GM18951 (cell line): ENCODE data around the gene WAPL.

Source experiments
- POLR2A ChIP-seq: IDR thresholded peaks from 4 replicates; pipeline ENCODE4 v1.6.1; 2011; ENCODE audit warnings: mild to moderate bottlenecking; ENCODE audit not compliant: insufficient read length, insufficient read depth; ENCODE audit errors: extremely low read depth
- in situ Hi-C: fragments of 300-500 bp; cut with MboI; formaldehyde crosslinking; loops from one replicate; pipeline ENCODE4 v1.12.0; 2022; ENCODE audit warnings: low sequenced_read_pairs, mixed read lengths, inconsistent platforms; ENCODE audit not compliant: unreplicated experiment

The WAPL gene

DNA sequence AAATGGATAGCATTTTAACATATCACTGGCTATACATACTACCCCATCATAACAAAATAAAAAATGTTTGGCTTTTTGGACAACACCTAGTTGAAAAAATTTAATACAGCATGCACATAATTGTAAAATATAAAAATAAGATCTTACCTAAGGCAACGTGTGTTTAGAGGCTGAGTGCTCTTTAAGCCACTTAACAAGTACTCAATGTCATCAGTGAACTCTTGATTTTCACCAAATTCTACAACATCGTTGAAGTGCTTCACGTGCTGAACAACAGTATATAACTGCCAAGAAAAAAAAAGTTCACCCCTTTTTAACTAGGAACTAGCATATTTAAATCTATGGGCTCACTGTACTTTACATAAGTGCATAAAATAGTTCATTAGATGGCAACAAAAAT lies 49.5 kb downstream of the WAPL start:
- TF ChIP-seq POLR2A, result no peak
- in situ Hi-C loops, result no loop called here

DNA sequence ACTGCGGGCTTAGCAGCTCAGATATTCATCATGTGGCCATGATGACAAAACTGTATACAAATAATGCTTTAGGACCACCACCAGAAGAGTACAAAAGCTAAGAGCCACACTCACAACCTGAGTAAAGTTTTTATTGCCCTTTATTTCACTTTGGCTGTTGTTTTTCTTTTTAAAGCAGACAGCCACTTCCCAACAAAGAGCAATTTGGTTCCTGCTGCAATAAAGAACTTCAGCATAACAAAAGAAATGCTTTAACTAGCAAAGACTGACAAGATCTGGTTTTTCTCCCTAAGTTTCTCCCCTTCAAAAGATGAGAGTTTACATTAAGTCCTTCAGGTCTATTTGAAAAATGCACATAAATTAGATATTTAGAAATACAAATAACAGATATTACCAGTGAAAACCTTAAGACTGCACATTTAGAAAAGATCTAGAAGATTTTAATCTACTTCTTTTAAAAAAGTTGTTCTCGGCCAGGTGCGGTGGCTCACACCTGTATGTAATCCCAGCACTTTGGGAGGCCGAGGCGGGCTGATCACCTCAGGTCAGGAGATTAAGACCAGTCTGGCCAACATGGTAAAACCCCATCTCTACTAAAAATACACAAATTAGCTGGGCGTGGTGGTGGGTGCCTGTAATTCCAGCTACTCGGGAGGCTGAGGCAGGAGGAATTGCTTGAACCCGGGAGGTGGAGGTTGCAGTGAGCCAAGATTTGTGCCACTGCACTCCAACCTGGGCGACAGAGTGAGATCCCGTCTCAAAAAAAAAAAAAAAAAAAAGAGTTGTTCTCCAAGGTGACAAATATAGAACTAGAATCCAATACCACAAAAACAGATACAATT lies 59.4 kb downstream of the WAPL start:
- in situ Hi-C loops, result no loop called here
- TF ChIP-seq POLR2A, result no peak

DNA sequence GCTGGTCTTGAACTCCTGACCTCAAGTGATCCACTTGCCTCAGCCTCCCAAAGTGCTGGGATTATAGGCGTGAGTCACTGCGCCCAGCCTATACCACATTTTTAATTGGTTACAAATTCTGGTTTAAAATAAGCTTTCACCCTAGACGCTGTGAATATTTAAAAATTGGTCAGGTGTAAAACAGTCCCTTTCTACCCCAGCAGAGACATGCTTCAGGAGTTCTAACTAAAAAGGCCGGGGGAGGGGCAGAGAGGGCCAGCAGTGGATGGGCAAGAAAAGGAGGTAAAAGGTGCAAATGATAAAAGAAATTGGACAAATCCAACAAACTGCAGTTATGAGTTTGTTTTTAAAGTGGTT lies 70.0 kb downstream of the WAPL start:
- in situ Hi-C loops, result no loop called here
- no peak for TF ChIP-seq POLR2A

DNA sequence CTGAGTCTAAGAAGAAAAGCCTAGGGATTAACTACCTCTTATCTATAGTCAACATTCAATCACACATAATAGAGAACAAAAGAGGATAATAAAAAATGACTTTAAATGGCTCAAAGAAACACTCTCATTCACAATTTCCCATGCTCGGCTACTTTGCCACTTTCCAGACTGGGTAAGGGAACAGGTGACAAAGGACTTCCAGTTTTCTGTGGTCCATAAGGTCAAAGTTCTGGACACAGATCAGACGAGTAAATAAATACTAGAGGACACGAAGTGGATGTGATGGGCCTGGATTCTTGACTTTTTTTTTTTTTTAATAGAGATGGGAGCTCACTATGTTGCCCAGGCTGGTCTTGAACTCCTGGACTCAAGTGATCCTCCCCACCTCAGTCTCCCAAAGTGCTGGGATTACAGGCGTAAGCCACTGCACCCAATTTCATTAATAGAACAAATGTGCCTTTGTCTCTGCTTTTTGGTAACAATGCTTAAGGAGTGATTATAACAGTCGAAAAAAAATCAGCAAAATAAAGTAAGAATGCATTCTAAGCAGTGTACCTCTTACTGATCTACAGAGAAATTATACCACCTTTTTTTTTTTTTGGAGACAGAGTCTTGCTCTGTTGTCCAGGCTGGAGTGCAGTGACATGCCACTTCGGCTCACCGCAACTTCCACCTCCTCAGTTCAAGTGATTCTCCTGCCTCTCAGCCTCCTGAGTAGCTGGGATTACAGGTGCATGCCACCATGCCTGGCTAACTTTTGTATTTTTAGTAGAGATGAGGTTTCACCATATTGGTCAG lies 70.6 kb downstream of the WAPL start:
- in situ Hi-C loops, result no loop called here

DNA sequence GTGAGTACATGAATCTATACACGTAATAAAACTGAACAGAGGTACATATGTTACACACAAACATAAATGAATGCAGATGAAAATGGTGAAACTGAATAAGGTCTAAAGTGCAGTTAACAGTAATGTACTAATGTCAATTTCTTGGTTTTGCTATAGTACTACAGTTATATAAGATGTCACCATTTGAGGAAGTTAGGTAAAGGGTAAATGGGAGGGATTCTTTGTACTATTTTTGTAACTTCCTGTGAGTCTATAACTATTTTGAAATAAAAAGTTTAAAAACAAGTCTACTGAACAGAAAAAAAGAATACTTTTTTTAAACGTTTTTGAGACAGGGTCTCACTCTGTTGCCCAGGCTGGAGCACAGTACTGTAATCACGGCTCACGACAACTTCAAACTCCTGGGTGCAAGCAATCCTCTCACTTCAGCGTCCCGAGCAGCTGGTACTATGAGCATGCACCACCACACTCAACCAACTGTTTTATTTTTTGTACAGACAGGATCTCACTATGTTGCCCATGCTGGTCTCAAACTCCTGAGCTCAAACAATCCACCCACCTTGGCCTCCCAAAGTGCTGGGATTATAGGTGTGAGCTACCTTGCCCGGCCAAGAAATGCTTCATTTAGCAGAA lies 71.5 kb downstream of the WAPL start:
- TF ChIP-seq POLR2A, result no peak
- in situ Hi-C loops, result no loop called here

More for the DNA sequence above, 70.6 kb downstream of the WAPL start:
- TF ChIP-seq POLR2A, result no peak

DNA sequence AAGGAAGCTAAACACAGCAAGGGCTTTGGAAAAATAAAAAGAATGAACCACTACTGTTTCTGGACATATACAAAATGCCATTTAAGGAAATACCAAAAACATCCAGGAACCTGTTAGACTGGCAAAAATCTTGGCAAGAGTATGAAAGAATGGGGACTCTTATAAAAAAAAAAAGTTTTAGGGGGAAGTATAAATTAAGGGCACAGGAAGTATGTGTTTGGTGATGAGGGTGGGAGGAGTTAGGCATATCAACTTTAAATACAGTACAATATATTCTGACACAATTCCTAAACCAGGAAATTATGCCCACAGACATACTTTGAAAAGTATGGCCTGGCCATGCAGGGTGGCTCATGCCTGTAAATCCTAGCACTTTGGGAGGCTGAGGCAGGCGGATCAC lies 74.2 kb downstream of the WAPL start:
- in situ Hi-C loops, result no loop called here
- no peak for TF ChIP-seq POLR2A

DNA sequence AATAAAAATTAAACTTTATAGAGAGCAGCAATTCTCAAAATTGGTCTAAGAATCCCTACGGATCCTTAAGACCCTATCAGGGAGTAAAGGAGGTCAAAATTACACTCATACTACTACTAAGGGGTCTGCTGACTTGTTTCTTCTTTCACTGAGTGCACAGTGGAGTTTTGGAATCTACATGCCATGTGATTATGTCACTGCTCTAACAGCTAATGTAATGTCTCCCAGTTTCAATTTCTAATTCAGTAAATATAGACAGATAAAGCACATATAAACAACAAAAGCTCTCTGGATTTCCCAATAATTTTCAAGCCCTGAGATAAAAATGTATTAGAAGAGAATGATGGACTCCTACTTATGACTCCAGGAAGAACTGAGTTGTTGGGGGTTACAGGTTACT lies 74.6 kb downstream of the WAPL start:
- in situ Hi-C loops, result no loop called here
- no peak for TF ChIP-seq POLR2A

DNA sequence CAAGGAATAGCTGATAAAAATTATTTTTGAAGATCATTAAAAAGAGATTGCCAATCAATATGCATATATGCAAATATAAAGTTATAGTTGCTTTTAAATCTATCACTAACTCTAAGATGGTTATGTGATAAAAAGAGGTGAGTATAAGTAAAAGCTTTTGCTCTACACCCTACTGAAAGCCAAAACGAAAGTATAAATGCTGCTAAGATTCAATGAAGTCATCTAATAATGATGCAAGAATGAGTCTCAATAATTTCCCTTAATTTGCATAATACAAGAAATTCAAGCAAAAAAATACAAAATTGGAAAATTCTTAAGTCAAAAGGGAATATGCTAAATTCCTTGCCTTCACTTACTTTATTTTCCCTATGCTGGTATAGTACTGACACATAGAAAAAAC lies 75.2 kb downstream of the WAPL start:
- in situ Hi-C loops, result no loop called here
- no peak for TF ChIP-seq POLR2A

DNA sequence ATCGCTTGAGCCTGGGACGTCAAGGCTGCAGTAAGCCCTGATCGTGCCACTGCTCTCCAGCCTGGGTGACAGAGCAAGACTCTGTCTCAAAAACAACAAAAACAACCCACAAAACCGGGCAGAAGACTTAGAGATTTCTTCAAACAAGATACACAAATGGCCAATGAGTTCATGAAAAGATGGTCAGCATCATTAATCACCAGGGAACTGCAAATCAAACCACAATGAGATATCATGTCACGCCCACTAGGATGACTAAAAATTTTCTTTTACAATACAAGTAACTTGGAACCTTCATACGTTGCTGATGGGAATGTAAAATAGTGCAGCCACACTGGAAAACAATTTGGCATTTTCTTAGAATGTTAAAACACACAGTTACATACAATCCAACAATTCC lies 77.7 kb downstream of the WAPL start:
- in situ Hi-C loops, result no loop called here
- TF ChIP-seq POLR2A, result no peak

DNA sequence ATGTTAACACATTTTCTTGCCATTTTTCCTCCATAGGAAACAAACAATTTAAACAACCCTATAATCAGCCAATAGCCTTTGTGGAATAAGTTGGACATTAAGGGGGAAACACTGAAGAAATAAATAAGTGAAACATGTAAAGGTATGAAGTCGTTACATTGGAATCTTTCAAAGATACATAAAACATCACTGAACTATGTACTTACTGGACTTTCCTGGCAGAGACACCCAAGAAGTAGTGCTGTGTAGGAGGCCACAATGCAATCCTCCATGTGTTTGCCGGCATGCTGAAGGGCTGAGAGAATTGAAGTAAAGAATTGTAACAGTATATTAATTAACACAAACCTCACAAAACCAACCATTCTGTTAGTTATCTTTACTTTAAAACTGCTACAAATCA lies 78.5 kb downstream of the WAPL start:
- in situ Hi-C loops, result no loop called here
- TF ChIP-seq POLR2A, result no peak

DNA sequence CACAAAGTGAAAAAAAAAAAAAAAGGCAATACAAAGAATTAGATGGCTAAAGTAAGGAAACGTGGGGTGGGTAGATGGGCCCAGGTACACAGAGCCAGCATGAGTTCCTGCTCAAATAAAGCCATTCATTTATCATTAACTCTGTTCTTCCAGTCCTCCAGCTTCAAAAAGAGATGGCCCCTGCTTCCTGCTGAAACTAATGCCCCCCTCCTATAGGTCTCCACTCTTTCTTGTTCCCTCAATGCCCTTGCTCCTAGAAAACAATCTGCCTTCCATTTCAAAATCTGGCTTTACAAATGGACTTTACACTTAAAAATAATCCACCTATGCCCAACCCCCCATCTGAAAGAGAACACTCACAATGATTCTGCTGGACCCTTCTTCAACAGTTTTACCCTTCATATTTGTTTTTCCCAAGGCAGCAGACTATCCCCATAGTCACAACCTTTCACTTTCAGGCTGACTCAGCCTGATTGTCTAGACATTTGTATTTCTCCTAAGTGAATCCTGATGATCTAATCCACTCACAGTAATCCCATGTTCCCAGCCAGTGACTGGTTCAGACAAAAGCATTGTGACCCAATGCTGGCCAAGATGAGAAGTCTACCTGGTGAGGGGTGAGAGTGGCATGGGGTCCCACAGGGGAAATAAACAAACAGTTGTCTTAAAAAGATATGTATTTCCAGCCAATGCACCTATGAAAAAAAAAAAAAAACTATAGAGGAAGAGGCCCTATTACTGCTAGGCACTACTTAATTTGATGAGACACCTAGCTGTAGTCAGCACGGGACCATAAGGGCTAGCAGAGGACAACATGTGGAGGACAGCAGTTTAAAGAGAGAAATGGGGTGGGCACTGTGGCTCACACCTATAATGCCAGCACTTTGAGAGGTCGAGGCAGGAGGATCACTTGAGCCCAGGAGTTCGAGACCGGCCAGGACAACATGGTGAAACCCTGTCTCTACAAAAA lies 80.4 kb downstream of the WAPL start:
- in situ Hi-C loops, result no loop called here
- no peak for TF ChIP-seq POLR2A

DNA sequence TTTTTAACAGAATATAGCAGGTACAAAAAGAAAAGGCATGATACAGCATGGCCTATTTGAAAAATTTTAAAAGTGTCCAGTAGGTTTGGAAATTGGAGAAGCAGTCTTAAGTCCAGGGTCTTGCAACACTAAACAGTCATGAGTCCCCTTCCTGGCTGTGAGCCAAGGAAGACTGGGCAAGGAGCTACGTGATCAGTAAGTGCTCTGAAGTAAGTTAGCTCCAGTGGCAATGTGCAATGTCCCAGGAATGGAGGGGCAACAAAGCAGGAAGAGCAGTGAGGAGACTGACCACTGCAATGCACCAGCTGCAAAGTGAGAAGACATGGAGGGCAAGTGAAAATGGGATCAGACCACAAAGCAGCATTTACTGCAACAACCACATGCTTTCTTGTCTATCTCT lies 82.0 kb downstream of the WAPL start:
- in situ Hi-C loops, result no loop called here

DNA sequence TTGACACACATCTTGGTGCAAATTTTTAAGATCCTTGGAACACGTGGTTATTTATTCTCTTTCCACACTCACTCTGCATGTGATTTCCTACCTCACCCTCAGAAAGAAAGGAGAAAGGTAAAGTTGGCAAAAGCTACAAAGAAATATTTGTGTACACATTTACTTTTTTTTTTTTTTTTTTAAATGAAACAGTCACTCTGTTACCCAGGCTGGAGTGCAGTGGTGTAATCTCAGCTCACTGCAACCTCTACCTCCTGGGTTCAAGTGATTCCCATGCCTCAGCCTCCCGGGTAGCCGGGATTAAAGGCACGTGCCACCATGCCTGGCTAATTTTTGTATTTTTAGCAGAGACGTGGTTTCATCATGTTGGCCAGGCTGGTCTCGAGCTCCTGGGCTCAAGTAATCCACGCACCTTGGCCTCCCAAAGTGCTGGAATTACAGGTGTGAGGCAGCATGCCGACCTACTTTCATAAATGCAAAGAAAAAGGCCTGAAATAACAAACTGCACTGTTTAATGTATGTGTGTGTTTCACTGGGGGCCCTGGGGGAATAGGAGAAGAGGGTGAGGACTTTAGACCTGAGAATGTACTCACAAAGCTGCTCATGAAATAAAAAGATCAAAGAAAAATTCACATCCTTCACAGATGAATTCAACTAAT lies 83.4 kb downstream of the WAPL start:
- in situ Hi-C loops, result no loop called here
- TF ChIP-seq POLR2A, result no peak

More for the DNA sequence above, 82.0 kb downstream of the WAPL start:
- no peak for TF ChIP-seq POLR2A
